ENCODE data around the gene CHMP4B.

Gene CHMP4B

GRCh38 chr20:33777816-33778215 is 33.3 kb upstream of the CHMP4B start:
- H3K4me3 ChIP-seq (ENCODE audit: low read depth in 1 of 2, low read length in 2 of 2): no peak overlapping the region
- no peaks in the 10 kb centered on the region for H3K4me1 ChIP-seq (ENCODE audit: insufficient read depth, low read length)
- H3K27me3 ChIP-seq (ENCODE audit: control insufficient read depth in 1 of 2, insufficient read depth in 2 of 2, low read length in 2 of 2): no peaks in the 10 kb centered on the region
- H3K27ac ChIP-seq (ENCODE audit: low read depth, low read length): no peak overlapping the region
- H3K9ac ChIP-seq (ENCODE audit: low read length): no peak overlapping the region
- no peaks in the 10 kb centered on the region for H3K9me3 ChIP-seq (ENCODE audit: low read length)
- peaks cover 11% of the 10 kb centered on the region for H3K36me3 ChIP-seq (ENCODE audit: insufficient read depth, low read length)

- Histone ChIP-seq H3K27me3 (ENCODE audit: control insufficient read depth in 1 of 2, insufficient read depth in 2 of 2, low read length in 2 of 2) (no peaks in the 10 kb centered on the region), H3K27ac (ENCODE audit: low read depth, low read length) (no peak overlapping the region), H3K36me3 (ENCODE audit: insufficient read depth, low read length) (peaks cover 6% of the 10 kb centered on the region), H3K4me1 (ENCODE audit: insufficient read depth, low read length) (no peaks in the 10 kb centered on the region), H3K4me3 (ENCODE audit: low read depth in 1 of 2, low read length in 2 of 2) (no peak overlapping the region), H3K9me3 (ENCODE audit: low read length) (no peaks in the 10 kb centered on the region), H3K9ac (ENCODE audit: low read length) (no peak overlapping the region)
Measured at GRCh38 chr20:33781133-33781532, 30.0 kb upstream of the CHMP4B start.

GRCh38 chr20:33781945-33782344 is 29.2 kb upstream of the CHMP4B start:
- H3K4me1 ChIP-seq (ENCODE audit: insufficient read depth, low read length): no peaks in the 10 kb centered on the region
- no peak overlapping the region for H3K9ac ChIP-seq (ENCODE audit: low read length)
- H3K4me3 ChIP-seq (ENCODE audit: low read depth in 1 of 2, low read length in 2 of 2): no peak overlapping the region
- no peaks in the 10 kb centered on the region for H3K27me3 ChIP-seq (ENCODE audit: control insufficient read depth in 1 of 2, insufficient read depth in 2 of 2, low read length in 2 of 2)
- H3K27ac ChIP-seq (ENCODE audit: low read depth, low read length): no peak overlapping the region
- H3K36me3 ChIP-seq (ENCODE audit: insufficient read depth, low read length): peaks cover 6% of the 10 kb centered on the region
- H3K9me3 ChIP-seq (ENCODE audit: low read length): no peaks in the 10 kb centered on the region

GRCh38 chr20:33783256-33783655 is 27.9 kb upstream of the CHMP4B start:
- no peaks in the 10 kb centered on the region for H3K9me3 ChIP-seq (ENCODE audit: low read length)
- no peaks in the 10 kb centered on the region for H3K4me1 ChIP-seq (ENCODE audit: insufficient read depth, low read length)
- peaks cover 6% of the 10 kb centered on the region for H3K36me3 ChIP-seq (ENCODE audit: insufficient read depth, low read length)
- H3K27ac ChIP-seq (ENCODE audit: low read depth, low read length): no peak overlapping the region
- H3K9ac ChIP-seq (ENCODE audit: low read length): no peak overlapping the region
- no peaks in the 10 kb centered on the region for H3K27me3 ChIP-seq (ENCODE audit: control insufficient read depth in 1 of 2, insufficient read depth in 2 of 2, low read length in 2 of 2)
- H3K4me3 ChIP-seq (ENCODE audit: low read depth in 1 of 2, low read length in 2 of 2): no peak overlapping the region

- H3K4me1 ChIP-seq (ENCODE audit: insufficient read depth, low read length): peaks cover 6% of the 10 kb centered on the region
- no peak overlapping the region for H3K9ac ChIP-seq (ENCODE audit: low read length)
- no peak overlapping the region for H3K27ac ChIP-seq (ENCODE audit: low read depth, low read length)
- no peak overlapping the region for H3K4me3 ChIP-seq (ENCODE audit: low read depth in 1 of 2, low read length in 2 of 2)
- peaks cover 6% of the 10 kb centered on the region for H3K36me3 ChIP-seq (ENCODE audit: insufficient read depth, low read length)
- H3K27me3 ChIP-seq (ENCODE audit: control insufficient read depth in 1 of 2, insufficient read depth in 2 of 2, low read length in 2 of 2): no peaks in the 10 kb centered on the region
- no peaks in the 10 kb centered on the region for H3K9me3 ChIP-seq (ENCODE audit: low read length)
Measured at GRCh38 chr20:33783818-33784217, 27.3 kb upstream of the CHMP4B start.

- H3K36me3 ChIP-seq (ENCODE audit: insufficient read depth, low read length): peaks cover 6% of the 10 kb centered on the region
Measured at GRCh38 chr20:33784225-33784624, 26.9 kb upstream of the CHMP4B start.

GRCh38 chr20:33785503-33785902 is 25.6 kb upstream of the CHMP4B start:
- H3K27ac ChIP-seq (ENCODE audit: low read depth, low read length): no peak overlapping the region

More at GRCh38 chr20:33784225-33784624, 26.9 kb upstream of the CHMP4B start:
- Histone ChIP-seq H3K9me3 (ENCODE audit: low read length) (no peaks in the 10 kb centered on the region), H3K9ac (ENCODE audit: low read length) (no peak overlapping the region), H3K27ac (ENCODE audit: low read depth, low read length) (no peak overlapping the region), H3K4me1 (ENCODE audit: insufficient read depth, low read length) (peaks cover 10% of the 10 kb centered on the region), H3K4me3 (ENCODE audit: low read depth in 1 of 2, low read length in 2 of 2) (no peak overlapping the region), H3K27me3 (ENCODE audit: control insufficient read depth in 1 of 2, insufficient read depth in 2 of 2, low read length in 2 of 2) (no peaks in the 10 kb centered on the region)

GRCh38 chr20:33787253-33787891 is 23.8 kb upstream of the CHMP4B start:
- no peaks in the 10 kb centered on the region for H3K27me3 ChIP-seq (ENCODE audit: control insufficient read depth in 1 of 2, insufficient read depth in 2 of 2, low read length in 2 of 2)
- no peaks in the 10 kb centered on the region for H3K9me3 ChIP-seq (ENCODE audit: low read length)
- peaks cover 37% of the 10 kb centered on the region for H3K4me1 ChIP-seq (ENCODE audit: insufficient read depth, low read length)
- H3K27ac ChIP-seq (ENCODE audit: low read depth, low read length): peak overlapping the region; percentile 44
- H3K4me3 ChIP-seq (ENCODE audit: low read depth in 1 of 2, low read length in 2 of 2): no peak overlapping the region
- no peak overlapping the region for H3K9ac ChIP-seq (ENCODE audit: low read length)
- peaks cover 1% of the 10 kb centered on the region for H3K36me3 ChIP-seq (ENCODE audit: insufficient read depth, low read length)

More at GRCh38 chr20:33785503-33785902, 25.6 kb upstream of the CHMP4B start:
- no peaks in the 10 kb centered on the region for H3K9me3 ChIP-seq (ENCODE audit: low read length)
- peaks cover 22% of the 10 kb centered on the region for H3K4me1 ChIP-seq (ENCODE audit: insufficient read depth, low read length)
- no peak overlapping the region for H3K4me3 ChIP-seq (ENCODE audit: low read depth in 1 of 2, low read length in 2 of 2)
- no peak overlapping the region for H3K9ac ChIP-seq (ENCODE audit: low read length)
- no peaks in the 10 kb centered on the region for H3K27me3 ChIP-seq (ENCODE audit: control insufficient read depth in 1 of 2, insufficient read depth in 2 of 2, low read length in 2 of 2)
- peaks cover 6% of the 10 kb centered on the region for H3K36me3 ChIP-seq (ENCODE audit: insufficient read depth, low read length)

GRCh38 chr20:33788351-33789049 is 22.6 kb upstream of the CHMP4B start:
- no peaks in the 10 kb centered on the region for H3K9me3 ChIP-seq (ENCODE audit: low read length)
- H3K36me3 ChIP-seq (ENCODE audit: insufficient read depth, low read length): no peaks in the 10 kb centered on the region
- H3K27ac ChIP-seq (ENCODE audit: low read depth, low read length): peak overlapping the region; percentile 86
- peaks cover 47% of the 10 kb centered on the region for H3K4me1 ChIP-seq (ENCODE audit: insufficient read depth, low read length)
- H3K9ac ChIP-seq (ENCODE audit: low read length): no peak overlapping the region
- H3K4me3 ChIP-seq (ENCODE audit: low read depth in 1 of 2, low read length in 2 of 2): no peak overlapping the region
- H3K27me3 ChIP-seq (ENCODE audit: control insufficient read depth in 1 of 2, insufficient read depth in 2 of 2, low read length in 2 of 2): no peaks in the 10 kb centered on the region

- Histone ChIP-seq H3K4me3 (ENCODE audit: low read depth in 1 of 2, low read length in 2 of 2) (no peak overlapping the region), H3K9me3 (ENCODE audit: low read length) (no peaks in the 10 kb centered on the region), H3K9ac (ENCODE audit: low read length) (no peak overlapping the region), H3K27me3 (ENCODE audit: control insufficient read depth in 1 of 2, insufficient read depth in 2 of 2, low read length in 2 of 2) (no peaks in the 10 kb centered on the region), H3K36me3 (ENCODE audit: insufficient read depth, low read length) (no peaks in the 10 kb centered on the region), H3K4me1 (ENCODE audit: insufficient read depth, low read length) (peaks cover 55% of the 10 kb centered on the region), H3K27ac (ENCODE audit: low read depth, low read length) (peak overlapping the region; percentile 86)
Measured at GRCh38 chr20:33789109-33789857, 21.9 kb upstream of the CHMP4B start.

GRCh38 chr20:33789858-33790182 is 21.3 kb upstream of the CHMP4B start:
- no peaks in the 10 kb centered on the region for H3K36me3 ChIP-seq (ENCODE audit: insufficient read depth, low read length)
- H3K9me3 ChIP-seq (ENCODE audit: low read length): no peaks in the 10 kb centered on the region
- H3K27ac ChIP-seq (ENCODE audit: low read depth, low read length): peak overlapping the region; percentile 86
- H3K27me3 ChIP-seq (ENCODE audit: control insufficient read depth in 1 of 2, insufficient read depth in 2 of 2, low read length in 2 of 2): no peaks in the 10 kb centered on the region
- no peak overlapping the region for H3K9ac ChIP-seq (ENCODE audit: low read length)
- no peak overlapping the region for H3K4me3 ChIP-seq (ENCODE audit: low read depth in 1 of 2, low read length in 2 of 2)
- peaks cover 56% of the 10 kb centered on the region for H3K4me1 ChIP-seq (ENCODE audit: insufficient read depth, low read length)

All from muscle layer of colon (tissue), 2 donors.